Spleen (tissue), 11 donors: ENCODE results near the gene GSK3B. TPM values are rescaled to one million over a fixed set of nuclear protein-coding genes. Genes with fewer than 3 reads are reported as not detected.

Experiments used
- DNase-seq: peaks from one replicate; pipeline ENCODE4 v3.0.0-alpha.2; 2020
- H3K27ac ChIP-seq, 8 donors: fragments of 200-600 bp; sonication (generic) in 7 of 8; 1 replicate in 4 of 8; 2 replicates in 4 of 8; pipeline versions ENCODE4 v1.5.0 to v1.8.0; 2016 to 2021; ENCODE audit warnings: inconsistent platforms in 4 of 8, mild to moderate bottlenecking in 4 of 8, moderate library complexity in 1 of 8
- H3K27me3 ChIP-seq, 7 donors: fragments of 200-600 bp; sonication (generic) in 6 of 7; replicated peaks in 1 of 7; 1 replicate in 4 of 7; 2 replicates in 3 of 7; pipeline versions ENCODE4 v1.5.0 to v1.8.0; 2016 to 2021; ENCODE audit warnings: inconsistent platforms in 3 of 7, mild to moderate bottlenecking in 1 of 7
- H3K36me3 ChIP-seq, 6 donors: fragments of 200-600 bp; sonication (generic) in 5 of 6; 1 replicate in 4 of 6; 2 replicates in 2 of 6; pipeline versions ENCODE4 v1.5.0 to v1.8.0; 2016 to 2021; ENCODE audit warnings: inconsistent platforms in 2 of 6
- H3K4me1 ChIP-seq, 6 donors: fragments of 200-600 bp; sonication (generic) in 5 of 6; 1 replicate in 3 of 6; 2 replicates in 3 of 6; pipeline versions ENCODE4 v1.5.0 to v1.8.0; 2016 to 2021; ENCODE audit warnings: inconsistent platforms in 3 of 6
- H3K4me3 ChIP-seq, 8 donors: fragments of 200-600 bp; sonication (generic) in 7 of 8; 1 replicate in 4 of 8; 2 replicates in 4 of 8; pipeline versions ENCODE4 v1.5.0 to v1.8.0; 2016 to 2021; ENCODE audit warnings: inconsistent platforms in 4 of 8, mild to moderate bottlenecking in 4 of 8, moderate library complexity in 2 of 8
- H3K9me3 ChIP-seq, 8 donors: fragments of 200-600 bp; sonication (generic) in 7 of 8; 1 replicate in 4 of 8; 2 replicates in 4 of 8; pipeline versions ENCODE4 v1.5.0 to v1.8.0; 2016 to 2021; ENCODE audit warnings: inconsistent platforms in 4 of 8
- CTCF ChIP-seq, 11 experiments: fragments of 200-600 bp in 7 of 11; fragments of 450-650 bp in 4 of 11; sonication (generic) in 4 of 11; IDR thresholded peaks in 8 of 11; conservative IDR thresholded peaks in 3 of 11; 1 replicate in 7 of 11; 2 replicates in 4 of 11; pipeline versions ENCODE4 v1.4.0 to v1.8.0; 2016 to 2021; ENCODE audit warnings: antibody characterized with exemption in 11 of 11, inconsistent platforms in 4 of 11, mild to moderate bottlenecking in 1 of 11
- POLR2A ChIP-seq, 3 donors: fragments of 450-650 bp; IDR thresholded peaks; one replicate each; pipeline ENCODE4 v1.5.1; 2017; ENCODE audit warnings: antibody characterized with exemption in 3 of 3, mild to moderate bottlenecking in 1 of 3
- POLR2AphosphoS5 ChIP-seq, 3 donors: sonication (generic); formaldehyde crosslinking; IDR thresholded peaks; one replicate each; pipeline ENCODE4 v1.5.1; 2017; ENCODE audit warnings: antibody characterized with exemption in 3 of 3
- WGBS, 5 donors: extraction: QIAGEN DNeasy Blood & Tissue Kit in 3 of 5; methylation state at CpG; one replicate each; pipeline versions ENCODE4 v1.1.5 to v1.1.7; 2013 to 2018; 5-methylcytosine and 5-hydroxymethylcytosine counted together
- intact Hi-C: fragments of 100-400 bp; cut with DNase I; formaldehyde crosslinking; loops from one replicate; pipeline ENCODE4 v1.15.0; 2023; ENCODE audit warnings: low total_unique reads
- polyA plus RNA-seq, 3 donors: library from polyadenylated mRNA; stranded (reverse); fragments of 200-250 nt; gene quantifications; one replicate each; pipeline ENCODE4 v1.2.1, GENCODE V29; 2013
- total RNA-seq, 7 donors: library from RNA; depleted of rRNA in 3 of 7; stranded (reverse); fragments of >200 nt in 3 of 7; fragmentation: NEBNext Ultra II Directional in 4 of 7; extraction: Animal tissue kit (Norgen Biotek cat#: 25700) in 4 of 7; gene quantifications; one replicate each; pipeline versions ENCODE4 v1.1.0 to v1.2.1, GENCODE V29; 2016 to 2021
- donor health status: healthy with polysubstance abuse.
- donor health status: DM: no; HTN: no; CAD: no; lungs with moderate emphysema.
- donor health status: DM: no; HTN: no; CAD: no.
- donor health status: Bipolar disorder and iron deficiency.
- donor health status: healthy.
- donor health status: DM: no; HTN: no; CAD: no.
- donor health status: DM: yes; HTN: yes; CAD: no.

GSK3B gene
- total and polyA plus RNA-seq, 10 donors, result 4.7 to 62.2 (median 53.1) TPM

GRCh38 chr3:120093119-120093910 lies 932 bp downstream of the GSK3B start:
- intact Hi-C loops, result loop anchor here (10.0 kb wide), 3 partner anchors 111 to 629 kb away; partner anchors contain the start of genes POGLUT1 and TMEM39A

DNA sequence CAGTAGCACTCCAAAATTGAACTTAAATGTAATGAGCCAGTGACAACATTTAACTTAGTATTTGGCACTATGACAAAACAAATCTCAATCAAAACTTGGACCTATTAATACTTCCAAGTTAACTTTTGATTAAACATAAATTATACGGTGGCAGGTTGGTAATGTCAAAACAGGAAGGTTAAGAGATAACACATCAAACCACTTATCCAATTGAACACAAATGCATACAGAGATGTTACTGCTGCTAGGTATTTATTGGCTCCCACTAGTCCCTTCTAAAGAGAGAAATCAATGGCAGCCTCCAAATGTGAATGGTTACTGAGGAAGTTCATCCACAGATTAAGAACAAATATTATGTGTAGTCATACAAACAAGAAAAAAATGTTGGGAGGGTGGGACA lies 1.8 kb downstream of the GSK3B start:
- no peaks in the 10 kb centered on the region for H3K9me3 ChIP-seq
- TF ChIP-seq POLR2A (IDR thresholded peaks at IDR 0.05), result no peak
- no peak for TF ChIP-seq CTCF (IDR thresholded peaks at IDR 0.05 in 8 of 11, conservative IDR thresholded peaks at IDR 0.05 in 3 of 11)
- TF ChIP-seq POLR2AphosphoS5 (IDR thresholded peaks at IDR 0.05), result no peak
- no peaks in the 10 kb centered on the region for H3K36me3 ChIP-seq
- H3K27ac ChIP-seq, result peak overlapping the region in 4 of 8 donors; percentile 99 to 100 (median 100)
- peak overlapping the region; percentile 60 to 85 (median 74) for H3K4me3 ChIP-seq
- H3K27me3 ChIP-seq, result no peaks in the 10 kb centered on the region
- intact Hi-C loops, result loop anchor here (10.0 kb wide), 3 partner anchors 112 to 628 kb away; partner anchors contain the start of genes POGLUT1 and TMEM39A
- DNase-seq, result no peak
- H3K4me1 ChIP-seq, result peaks cover 32 to 76% (median 51%) of the 10 kb centered on the region in 6 donors
- WGBS, 5 donors, result 0% methylated on average over 1 of the region's 1 CpG

More at GRCh38 chr3:120093119-120093910, 932 bp downstream of the GSK3B start:
- Histone ChIP-seq H3K27me3 (no peaks in the 10 kb centered on the region), H3K4me3 (peak overlapping the region; percentile 60 to 85 (median 74)), H3K27ac (peak overlapping the region; percentile 98 to 100 (median 100)), H3K36me3 (peaks cover 0 to 1% (median 0%) of the 10 kb centered on the region in 6 donors), H3K9me3 (no peaks in the 10 kb centered on the region), H3K4me1 (peaks cover 32 to 75% (median 52%) of the 10 kb centered on the region in 6 donors)
- peak; percentile 84 for DNase-seq
- 0 to 1% (median 0%) methylated on average over 22 of the region's 22 CpGs for WGBS, 5 donors
- TF ChIP-seq POLR2AphosphoS5 (IDR thresholded peaks at IDR 0.05) (no peak), POLR2A (IDR thresholded peaks at IDR 0.05) (no peak), CTCF (IDR thresholded peaks at IDR 0.05 in 8 of 11, conservative IDR thresholded peaks at IDR 0.05 in 3 of 11) (no peak)

DNA sequence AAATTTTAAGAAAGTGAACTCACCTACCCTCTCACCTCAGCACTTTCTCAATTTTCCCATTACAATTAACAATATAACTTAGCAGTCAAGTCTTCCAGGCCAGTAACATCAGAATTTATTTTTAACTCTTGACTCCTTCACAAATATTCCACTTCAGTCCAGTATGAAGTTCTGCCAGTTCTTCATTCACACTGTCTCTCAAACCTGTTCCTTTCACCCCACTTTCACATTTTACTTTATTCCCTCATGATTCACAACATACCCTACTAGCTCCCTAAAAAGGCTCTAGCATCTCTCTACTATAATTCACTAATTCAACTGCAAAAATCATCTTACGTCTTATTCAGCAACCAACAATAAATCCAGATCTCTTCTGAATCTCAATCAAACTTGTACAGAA lies 3.8 kb downstream of the GSK3B start:
- Histone ChIP-seq H3K27me3 (no peaks in the 10 kb centered on the region), H3K27ac (no peak overlapping the region), H3K9me3 (no peaks in the 10 kb centered on the region), H3K36me3 (no peaks in the 10 kb centered on the region), H3K4me3 (peak overlapping the region in 6 of 8 donors; percentile 60 to 85 (median 75)), H3K4me1 (peaks cover 25 to 78% (median 55%) of the 10 kb centered on the region in 6 donors)
- intact Hi-C loops, result loop anchor here (10.0 kb wide), 3 partner anchors 114 to 626 kb away; partner anchors contain the start of genes POGLUT1 and TMEM39A
- TF ChIP-seq POLR2AphosphoS5 (IDR thresholded peaks at IDR 0.05), result no peak
- no peak for TF ChIP-seq POLR2A (IDR thresholded peaks at IDR 0.05)
- no peak for TF ChIP-seq CTCF (IDR thresholded peaks at IDR 0.05 in 8 of 11, conservative IDR thresholded peaks at IDR 0.05 in 3 of 11)
- 30 to 71% (median 42%) methylated on average over 1 of the region's 1 CpG for WGBS, 5 donors
- no peak for DNase-seq

GRCh38 chr3:120089089-120089488 lies 5.2 kb downstream of the GSK3B start:
- intact Hi-C loops, result no loop called here
- WGBS, 5 donors, result 66 to 71% (median 66%) methylated on average over 4 of the region's 4 CpGs
- no peak overlapping the region for H3K4me3 ChIP-seq
- H3K36me3 ChIP-seq, result no peaks in the 10 kb centered on the region
- H3K4me1 ChIP-seq, result peaks cover 32 to 92% (median 66%) of the 10 kb centered on the region in 6 donors
- no peak overlapping the region for H3K27ac ChIP-seq
- DNase-seq, result no peak
- no peaks in the 10 kb centered on the region for H3K9me3 ChIP-seq
- no peak for TF ChIP-seq POLR2A (IDR thresholded peaks at IDR 0.05)
- no peaks in the 10 kb centered on the region for H3K27me3 ChIP-seq
